Activated CD4-positive, alpha-beta T cell treated with anti-CD3 and anti-CD28 coated beads, Interleukin-2, Interleukin-6, amounts not matched to agents 100 ng/mL and 50 ng/mL, durations not matched to agents 16 hours and 8 hours (primary cell): ENCODE results near the gene ASCC3.

Source experiments
- DNase-seq: peaks from one replicate; pipeline ENCODE4 v3.0.0-alpha.2; 2020

Gene ASCC3

DNA sequence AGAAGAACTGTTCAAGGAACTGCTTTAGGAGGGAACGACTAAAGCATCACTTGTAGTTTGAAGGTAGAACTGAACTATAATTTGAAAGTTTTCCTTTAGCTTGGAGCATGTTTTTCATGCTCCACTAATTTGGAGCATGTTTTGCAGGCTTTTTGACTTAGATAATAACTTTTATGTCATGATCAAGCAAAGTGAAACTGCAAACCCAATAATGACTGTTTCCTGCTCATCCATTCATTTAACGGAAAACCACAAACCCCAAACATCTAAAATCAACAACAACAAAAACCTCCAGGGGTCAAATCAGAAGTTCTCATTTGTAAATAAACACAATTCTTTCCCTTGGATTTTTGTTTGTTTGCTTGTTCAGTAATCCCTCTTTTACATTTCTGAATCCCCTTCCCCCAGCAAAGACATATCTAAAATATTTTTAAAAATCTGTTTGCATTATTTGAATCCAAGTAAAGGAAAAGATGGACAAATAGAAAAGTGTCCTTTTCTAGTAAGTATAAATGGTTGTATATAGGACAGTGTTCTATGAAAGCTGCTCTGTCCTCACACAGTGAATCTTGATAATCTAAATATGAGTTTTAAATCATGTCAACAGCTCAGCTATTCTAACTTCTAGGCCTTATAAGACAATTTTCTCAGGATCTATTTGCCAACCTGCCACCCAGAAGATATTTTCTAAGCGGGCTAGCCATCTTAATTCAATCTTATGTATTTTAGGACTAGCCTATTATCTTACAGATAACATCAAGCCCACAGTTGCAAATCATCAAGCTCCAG lies 419.0 kb downstream of the ASCC3 start:
- peak; percentile 64 for DNase-seq

DNA sequence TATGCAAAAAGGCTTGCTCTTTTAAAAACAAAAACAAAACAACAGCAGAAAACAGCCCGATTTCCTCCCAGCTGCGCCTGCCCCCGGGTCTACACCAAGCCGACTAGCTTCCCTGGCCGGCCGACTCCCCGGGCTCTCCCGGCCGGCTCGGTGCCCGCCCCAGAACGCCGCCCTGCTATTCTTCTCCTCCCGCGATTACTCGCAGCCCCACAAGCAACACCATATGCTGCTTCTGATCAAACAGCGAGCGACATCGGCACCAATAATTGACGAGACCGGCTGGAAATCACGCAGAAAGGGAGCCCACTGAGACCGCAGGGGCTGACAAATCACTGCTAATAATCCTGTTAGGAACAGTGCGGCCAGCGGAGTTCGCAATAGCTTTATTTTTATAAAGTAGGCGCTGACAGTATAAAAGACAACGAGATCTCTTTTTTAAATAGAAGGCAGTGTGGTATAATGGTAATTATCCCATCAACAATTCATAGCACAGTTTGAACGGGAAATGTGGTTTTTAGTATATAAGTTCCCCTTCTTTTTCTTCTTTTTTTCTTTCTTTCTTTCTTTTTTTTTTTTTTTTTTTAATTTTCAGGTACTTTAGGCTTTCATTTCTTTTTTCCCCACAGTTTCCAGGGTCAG lies 419.7 kb downstream of the ASCC3 start:
- no peak for DNase-seq

DNA sequence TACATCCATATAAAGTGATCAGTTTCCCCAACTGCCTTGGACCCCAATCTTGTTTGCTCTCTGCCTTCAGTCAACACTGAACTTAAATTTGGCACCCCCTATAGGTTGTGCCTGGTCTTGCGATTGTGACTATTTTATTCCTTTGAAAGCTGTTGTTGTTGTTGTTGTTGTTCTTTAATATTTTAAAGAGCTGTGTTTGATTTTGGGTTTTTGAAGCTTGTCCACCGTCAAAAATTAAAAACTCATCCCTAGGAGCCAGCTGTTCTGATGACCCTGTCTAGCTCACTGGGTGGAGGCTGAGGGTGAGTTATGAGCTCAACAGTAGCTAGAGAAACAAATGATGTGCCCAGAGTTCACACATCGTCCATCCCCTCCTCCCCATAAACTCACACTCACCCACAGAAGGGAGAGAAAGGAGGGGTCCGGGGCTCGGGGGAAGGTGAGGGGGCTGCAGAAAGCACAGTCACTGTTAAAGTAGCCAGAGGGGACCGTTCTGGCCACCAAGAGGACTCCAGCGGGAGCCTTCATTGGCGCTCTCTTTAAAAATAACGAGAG lies 420.4 kb downstream of the ASCC3 start:
- no peak for DNase-seq

DNA sequence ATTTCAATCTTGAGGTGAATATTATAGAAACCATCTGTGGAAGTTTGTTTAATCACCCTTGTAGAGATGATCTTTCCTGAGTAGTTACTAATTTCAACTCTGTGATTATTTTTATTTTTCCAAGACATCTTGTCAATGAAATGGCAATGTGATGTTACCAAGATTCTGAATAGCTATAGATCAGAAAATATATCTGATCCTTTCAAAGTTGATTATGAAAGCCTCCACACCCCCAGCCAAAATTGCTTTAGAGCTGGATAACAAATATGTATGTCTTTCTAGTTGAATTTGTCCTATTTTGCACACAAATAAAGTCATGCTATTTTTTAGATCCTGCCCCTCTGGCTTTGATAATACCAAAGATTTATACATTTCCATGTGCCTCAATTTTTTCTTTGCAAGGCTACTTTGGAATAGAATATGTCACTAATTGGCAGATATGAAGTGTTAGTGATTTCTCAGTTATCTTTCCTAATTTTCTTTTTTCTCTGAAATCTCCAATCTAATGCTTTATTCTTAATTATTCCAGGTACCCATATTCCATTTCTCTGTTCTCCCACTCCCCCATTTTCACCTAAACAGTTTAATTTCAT lies 421.4 kb downstream of the ASCC3 start:
- no peak for DNase-seq

DNA sequence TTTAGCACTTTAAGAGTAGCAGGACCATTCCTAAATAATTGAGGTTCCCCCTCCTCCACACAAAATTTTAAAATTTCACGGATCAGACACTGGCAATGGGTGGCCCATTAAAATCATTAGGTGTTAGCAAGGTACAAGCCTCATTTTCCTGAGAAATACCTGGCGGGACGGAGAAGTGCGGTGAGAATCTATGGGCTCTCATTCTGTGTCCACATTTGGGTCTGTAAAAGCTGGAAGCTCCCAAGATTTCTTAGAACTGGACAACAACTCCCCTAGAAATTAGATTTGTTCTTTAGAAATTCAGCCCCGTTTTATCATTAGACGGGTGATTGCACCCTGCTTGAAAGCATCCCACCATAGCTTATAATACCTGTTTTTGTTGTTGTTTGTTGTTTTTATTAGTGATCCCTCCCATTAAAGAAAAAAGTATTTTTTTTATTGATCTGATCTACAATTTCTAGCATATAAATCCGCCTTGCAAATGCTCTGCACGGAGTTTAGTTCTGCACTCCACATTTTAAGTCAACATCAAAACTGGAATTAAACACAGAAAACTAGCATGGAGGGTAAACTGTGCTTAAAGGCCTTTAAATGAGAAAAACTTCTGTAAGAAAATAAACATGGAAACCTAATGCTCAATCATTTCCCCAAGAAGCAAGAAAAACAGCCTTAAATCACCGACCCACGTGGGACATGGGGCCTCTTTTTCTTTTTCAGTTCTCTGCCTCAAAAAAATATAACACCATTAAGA lies 422.1 kb downstream of the ASCC3 start:
- DNase-seq, result no peak
